ENCODE data around the gene MAPK8IP2. TPM values are rescaled to one million over a fixed set of nuclear protein-coding genes. Genes with fewer than 3 reads are reported as not detected.

The MAPK8IP2 gene
- total and polyA plus RNA-seq, 2 of the 13 experiments (the other 11 are each of a cell fraction or from before 2014, with no cell fraction given) = 1.3 to 2.6 TPM

GRCh38 chr22:50610041-50610451 is 9.5 kb downstream of the MAPK8IP2 start (continued):
- TF ChIP-seq TAF15 (IDR thresholded peaks at IDR 0.05; ENCODE audit: low read depth, low read length, poor library complexity, severe bottlenecking) (no peak), ZNF547 (CRISPR knock-in tag; IDR thresholded peaks at IDR 0.05) (no peak), ZNF136 (CRISPR knock-in tag; IDR thresholded peaks at IDR 0.05; ENCODE audit: low read depth) (no peak)

- POLR2A ChIA-PET = no interaction called here
- Histone ChIP-seq H4K20me1 (ENCODE audit: insufficient read depth, low read length) (no peaks in the 10 kb centered on the region), H2AFZ (ENCODE audit: low read length) (no peak overlapping the region), H3K27ac (ENCODE audit: extremely low read length, insufficient read depth, low read length) (no peak overlapping the region), H3K4me3 (replicated peaks in 1 of 3; ENCODE audit: insufficient read depth in 1 of 3, low read depth in 2 of 3, low read length in 3 of 3) (no peak overlapping the region), H3K4me1 (ENCODE audit: insufficient read depth, low read length) (peaks cover 22% of the 10 kb centered on the region), H3K4me2 (ENCODE audit: low read depth, low read length) (no peak overlapping the region), H3K9me3 (ENCODE audit: low read length) (no peaks in the 10 kb centered on the region), H3K27me3 (ENCODE audit: control insufficient read depth in 1 of 2, insufficient read depth in 2 of 2, low read length in 2 of 2) (peaks cover 0 to 6% of the 10 kb centered on the region in 2 experiments; a peak in 2 of 5 replicates), H3K36me3 (replicated peaks in 1 of 2; ENCODE audit: control insufficient read depth in 1 of 2, insufficient read depth in 2 of 2, low read length in 2 of 2) (no peaks in the 10 kb centered on the region), H3K9ac (ENCODE audit: insufficient read depth, low read depth, low read length) (no peak overlapping the region), H3K79me2 (ENCODE audit: insufficient read depth, low read length) (no peaks in the 10 kb centered on the region)
- intact Hi-C loops (cut with micrococcal nuclease; ENCODE audit: unreplicated experiment) (no loop called here), in situ Hi-C loops (cut with HindIII; ENCODE audit: extremely low pct_ligation_motif_present, low pct_unique_long_range_greater_than_20kb) (loop anchor here (5.0 kb wide), 1 partner anchor 33 kb away; the partner anchor contains the start of gene CPT1B)
- TF ChIP-seq, protein P1, sequence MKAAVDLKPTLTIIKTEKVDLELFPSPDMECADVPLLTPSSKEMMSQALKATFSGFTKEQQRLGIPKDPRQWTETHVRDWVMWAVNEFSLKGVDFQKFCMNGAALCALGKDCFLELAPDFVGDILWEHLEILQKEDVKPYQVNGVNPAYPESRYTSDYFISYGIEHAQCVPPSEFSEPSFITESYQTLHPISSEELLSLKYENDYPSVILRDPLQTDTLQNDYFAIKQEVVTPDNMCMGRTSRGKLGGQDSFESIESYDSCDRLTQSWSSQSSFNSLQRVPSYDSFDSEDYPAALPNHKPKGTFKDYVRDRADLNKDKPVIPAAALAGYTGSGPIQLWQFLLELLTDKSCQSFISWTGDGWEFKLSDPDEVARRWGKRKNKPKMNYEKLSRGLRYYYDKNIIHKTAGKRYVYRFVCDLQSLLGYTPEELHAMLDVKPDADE (CRISPR knock-in tag; IDR thresholded peaks at IDR 0.05) = no peak
- no peak for TF ChIP-seq MAFK (conservative IDR thresholded peaks at IDR 0.05 in 1 of 2, IDR thresholded peaks at IDR 0.05 in 1 of 2; ENCODE audit: low read length in 2 of 2)
- no peak for TF ChIP-seq PHB2 (IDR thresholded peaks at IDR 0.05; ENCODE audit: partially characterized antibody)
- TF ChIP-seq XRCC5 (optimal IDR thresholded peaks at IDR 0.05; ENCODE audit: low read length) = no peak
- no peak for TF ChIP-seq NONO (IDR thresholded peaks at IDR 0.05)
- TF ChIP-seq NONO (CRISPR knock-in tag; conservative IDR thresholded peaks at IDR 0.05) = no peak
- TF ChIP-seq, protein P2, sequence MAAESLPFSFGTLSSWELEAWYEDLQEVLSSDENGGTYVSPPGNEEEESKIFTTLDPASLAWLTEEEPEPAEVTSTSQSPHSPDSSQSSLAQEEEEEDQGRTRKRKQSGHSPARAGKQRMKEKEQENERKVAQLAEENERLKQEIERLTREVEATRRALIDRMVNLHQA (CRISPR knock-in tag; IDR thresholded peaks at IDR 0.05) = no peak
- no peak for TF ChIP-seq MED1 (CRISPR knock-in tag; IDR thresholded peaks at IDR 0.05)
- no peak for TF ChIP-seq BORCS8-MEF2B (CRISPR knock-in tag; IDR thresholded peaks at IDR 0.05)
- TF ChIP-seq HMG20B (CRISPR knock-in tag; conservative IDR thresholded peaks at IDR 0.05) = no peak
- no peak for TF ChIP-seq MZF1 (CRISPR knock-in tag; IDR thresholded peaks at IDR 0.05; ENCODE audit: borderline replicate concordance)
- TF ChIP-seq NFIB (CRISPR knock-in tag; IDR thresholded peaks at IDR 0.05; ENCODE audit: borderline replicate concordance) = no peak
- TF ChIP-seq SRY (CRISPR knock-in tag; IDR thresholded peaks at IDR 0.05) = no peak
- no peak for TF ChIP-seq ZNF337 (CRISPR knock-in tag; IDR thresholded peaks at IDR 0.05; ENCODE audit: borderline replicate concordance, low read depth)
- TF ChIP-seq, protein P3, sequence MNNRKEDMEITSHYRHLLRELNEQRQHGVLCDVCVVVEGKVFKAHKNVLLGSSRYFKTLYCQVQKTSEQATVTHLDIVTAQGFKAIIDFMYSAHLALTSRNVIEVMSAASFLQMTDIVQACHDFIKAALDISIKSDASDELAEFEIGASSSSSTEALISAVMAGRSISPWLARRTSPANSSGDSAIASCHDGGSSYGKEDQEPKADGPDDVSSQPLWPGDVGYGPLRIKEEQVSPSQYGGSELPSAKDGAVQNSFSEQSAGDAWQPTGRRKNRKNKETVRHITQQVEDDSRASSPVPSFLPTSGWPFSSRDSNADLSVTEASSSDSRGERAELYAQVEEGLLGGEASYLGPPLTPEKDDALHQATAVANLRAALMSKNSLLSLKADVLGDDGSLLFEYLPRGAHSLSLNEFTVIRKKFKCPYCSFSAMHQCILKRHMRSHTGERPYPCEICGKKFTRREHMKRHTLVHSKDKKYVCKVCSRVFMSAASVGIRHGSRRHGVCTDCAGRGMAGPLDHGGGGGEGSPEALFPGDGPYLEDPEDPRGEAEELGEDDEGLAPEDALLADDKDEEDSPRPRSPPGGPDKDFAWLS (CRISPR knock-in tag; IDR thresholded peaks at IDR 0.05; ENCODE audit: borderline replicate concordance) = no peak
- BruUV-seq (replicated peaks) = no TSS peak
- WGBS (ENCODE audit: low lambda C conversion rate) = 55% methylated on average over 10 of the region's 17 CpGs
- FAIRE-seq = no peak
- CTCF ChIA-PET (ENCODE audit: low intra/inter-chr PET ratio, low total read pairs) = no interaction called here
- DNase-seq (ENCODE audit: low spot score) = no peak
- no peak for ATAC-seq
Measured at GRCh38 chr22:50610581-50610980, 10.0 kb downstream of the MAPK8IP2 start.
